Keratinocyte (primary cell): Measurements from ENCODE around the gene TMEM163. TPM values are rescaled to one million over a fixed set of nuclear protein-coding genes. Genes with fewer than 3 reads are reported as not detected.

Source experiments
- DNase-seq: peaks from one replicate; pipeline ENCODE4 v3.0.0-alpha.2; 2011; ENCODE audit warnings: low read depth, missing footprints, low spot score
- FAIRE-seq: peaks from 2 replicates; lab custom pipeline; 2011; peaks lifted over from hg19 to GRCh38; lab: Jason Lieb, UNC
- H2AFZ ChIP-seq: 2 replicates; pipeline ENCODE4 v1.6.0; 2012; ENCODE audit warnings: low read length, control low read depth, inconsistent platforms; ENCODE audit not compliant: control insufficient read depth
- H3K27ac ChIP-seq: 2 replicates; pipeline ENCODE4 v1.5.1; 2011; ENCODE audit warnings: low read length; ENCODE audit not compliant: control insufficient read depth, insufficient read depth
- H3K27me3 ChIP-seq: 3 replicates; pipeline ENCODE4 v1.6.0; 2011; ENCODE audit warnings: low read length; ENCODE audit not compliant: control insufficient read depth, insufficient read depth; ENCODE audit errors: extremely low read depth
- H3K36me3 ChIP-seq, 2 experiments: 2 replicates in 1 of 2; 3 replicates in 1 of 2; pipeline ENCODE4 v1.5.1; 2011; ENCODE audit warnings: low read length in 2 of 2, mild to moderate bottlenecking in 1 of 2; ENCODE audit not compliant: control insufficient read depth in 2 of 2, insufficient read depth in 2 of 2; ENCODE audit errors: extremely low read depth in 1 of 2
- H3K4me1 ChIP-seq: 3 replicates; pipeline ENCODE4 v1.5.1; 2011; ENCODE audit warnings: low read length; ENCODE audit not compliant: control insufficient read depth, insufficient read depth; ENCODE audit errors: extremely low read depth
- H3K4me2 ChIP-seq: 3 replicates; pipeline ENCODE4 v1.6.0; 2011; ENCODE audit warnings: low read depth, low read length; ENCODE audit not compliant: control insufficient read depth, insufficient read depth; ENCODE audit errors: extremely low read depth
- H3K4me3 ChIP-seq, 3 experiments: fragments of 200-600 bp in 1 of 3; sonication (generic) in 1 of 3; 2 replicates in 2 of 3; 3 replicates in 1 of 3; pipeline ENCODE4 v1.5.1; 2011 to 2016; ENCODE audit warnings: low read length in 3 of 3, mild to moderate bottlenecking in 3 of 3, control low read depth in 2 of 3, inconsistent platforms in 1 of 3, low read depth in 1 of 3, mixed read lengths in 1 of 3, mixed run types in 1 of 3, moderate library complexity in 1 of 3; ENCODE audit not compliant: control insufficient read depth in 2 of 3, insufficient read depth in 2 of 3; ENCODE audit errors: extremely low read depth in 1 of 3
- H3K79me2 ChIP-seq: 2 replicates; pipeline ENCODE4 v1.6.0; 2012; ENCODE audit warnings: low read length; ENCODE audit not compliant: control insufficient read depth, insufficient read depth
- H3K9ac ChIP-seq: 3 replicates; pipeline ENCODE4 v1.6.0; 2011; ENCODE audit warnings: low read length; ENCODE audit not compliant: control insufficient read depth, insufficient read depth; ENCODE audit errors: extremely low read depth
- H3K9me1 ChIP-seq: 3 replicates; pipeline ENCODE4 v1.6.0; 2011; ENCODE audit warnings: low read length; ENCODE audit not compliant: control insufficient read depth, insufficient read depth; ENCODE audit errors: extremely low read depth
- H3K9me3 ChIP-seq: 2 replicates; pipeline ENCODE4 v1.5.1; 2012; ENCODE audit warnings: low read depth, low read length; ENCODE audit not compliant: control insufficient read depth
- H4K20me1 ChIP-seq: 3 replicates; pipeline ENCODE4 v1.6.0; 2011; ENCODE audit warnings: low read length; ENCODE audit not compliant: control insufficient read depth, insufficient read depth; ENCODE audit errors: extremely low read depth
- CTCF ChIP-seq, 3 experiments: IDR thresholded peaks in 1 of 3; conservative IDR thresholded peaks in 1 of 3; optimal IDR thresholded peaks in 1 of 3; 2 replicates in 2 of 3; 3 replicates in 1 of 3; pipeline versions ENCODE3 to v1.5.1; 2011; ENCODE audit warnings: low read length in 3 of 3, mild to moderate bottlenecking in 3 of 3, moderate library complexity in 2 of 3, control low read depth in 1 of 3, inconsistent platforms in 1 of 3; ENCODE audit not compliant: insufficient read depth in 2 of 3; ENCODE audit errors: extremely low read depth in 1 of 3
- EZH2 ChIP-seq: IDR thresholded peaks from one replicate; pipeline ENCODE4 v1.6.1; 2012; ENCODE audit warnings: inconsistent platforms, mild to moderate bottlenecking, low read length, moderate library complexity
- dilution Hi-C: fragments of 300-500 bp; cut with MboI; formaldehyde crosslinking; loops from one replicate; pipeline ENCODE4 v1.7.0; 2020; ENCODE audit warnings: low sequenced_read_pairs; ENCODE audit not compliant: extremely low pct_ligation_motif_present
- polyA plus RNA-seq, 5 experiments: library from polyadenylated mRNA; depleted of rRNA in 3 of 5; stranded (reverse) in 3 of 5; stranded (forward) in 1 of 5; unstranded in 1 of 5; fragments of >200 nt; gene quantifications; 1 replicate in 1 of 5; 2 replicates in 3 of 5; 3 replicates in 1 of 5; pipeline versions ENCODE4 v1.2.1 to v1.2.3, GENCODE V29; 2011 to 2012; ENCODE audit warnings: missing spikeins in 2 of 5, low read depth in 1 of 5, low replicate concordance in 1 of 5

Gene TMEM163
- polyA plus RNA-seq, 1 donor (not counting 4 experiments of a cell fraction or from before 2014, with no cell fraction given), result not detected

- dilution Hi-C loops, result no loop called here
- no peak overlapping the region for H2AFZ ChIP-seq
- H3K27ac ChIP-seq, result no peak overlapping the region
- H3K79me2 ChIP-seq, result no peaks in the 10 kb centered on the region
- no peaks in the 10 kb centered on the region for H3K36me3 ChIP-seq
- H3K27me3 ChIP-seq, result peaks cover 4% of the 10 kb centered on the region
- H3K9me1 ChIP-seq, result no peaks in the 10 kb centered on the region
- FAIRE-seq, result no peak
- no peak overlapping the region for H3K4me3 ChIP-seq
- no peak overlapping the region for H3K4me2 ChIP-seq
- no peaks in the 10 kb centered on the region for H4K20me1 ChIP-seq
- no peak for TF ChIP-seq EZH2
- TF ChIP-seq CTCF (optimal IDR thresholded peaks at IDR 0.05 in 1 of 3, IDR thresholded peaks at IDR 0.05 in 1 of 3, conservative IDR thresholded peaks at IDR 0.05 in 1 of 3; ENCODE audit: extremely low read depth in 1 of 3, insufficient read depth in 2 of 3, low read length in 3 of 3), result no peak
- no peak overlapping the region for H3K9ac ChIP-seq
- DNase-seq, result no peak
- no peaks in the 10 kb centered on the region for H3K9me3 ChIP-seq
- peaks cover 8% of the 10 kb centered on the region for H3K4me1 ChIP-seq
Observed at GRCh38 chr2:134462275-134462674, 256.5 kb downstream of the TMEM163 start.

DNA sequence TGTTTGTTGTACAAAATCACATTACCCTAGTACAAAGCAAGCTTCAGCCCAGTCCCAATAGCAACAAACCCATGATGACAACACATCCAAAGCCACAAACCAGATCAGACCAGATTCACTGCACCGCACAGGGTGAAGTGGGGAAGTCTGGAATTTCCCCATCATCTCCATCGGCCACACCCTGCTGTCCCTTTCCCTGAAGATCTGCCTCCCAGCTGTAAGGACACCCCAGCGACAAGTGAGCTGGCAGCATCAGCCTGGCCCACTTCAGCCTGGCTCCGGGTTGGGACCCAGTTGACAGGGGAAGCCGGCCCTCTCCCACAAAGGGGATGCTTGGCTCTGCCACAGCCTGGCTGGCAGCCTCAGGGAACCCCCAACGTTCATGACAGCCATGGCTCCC, 257.3 kb downstream of the TMEM163 start:
- dilution Hi-C loops, result no loop called here
- Histone ChIP-seq H3K27ac (no peak overlapping the region), H3K9me3 (no peaks in the 10 kb centered on the region), H3K36me3 (no peaks in the 10 kb centered on the region), H3K4me2 (no peak overlapping the region), H4K20me1 (no peaks in the 10 kb centered on the region), H3K9me1 (no peaks in the 10 kb centered on the region), H3K4me1 (peaks cover 8% of the 10 kb centered on the region), H3K27me3 (peaks cover 4% of the 10 kb centered on the region), H3K79me2 (no peaks in the 10 kb centered on the region), H3K9ac (no peak overlapping the region), H2AFZ (no peak overlapping the region), H3K4me3 (no peak overlapping the region)
- TF ChIP-seq CTCF (optimal IDR thresholded peaks at IDR 0.05 in 1 of 3, IDR thresholded peaks at IDR 0.05 in 1 of 3, conservative IDR thresholded peaks at IDR 0.05 in 1 of 3; ENCODE audit: extremely low read depth in 1 of 3, insufficient read depth in 2 of 3, low read length in 3 of 3), result no peak
- no peak for TF ChIP-seq EZH2
- FAIRE-seq (no peak), DNase-seq (no peak)
